ENCODE results near the gene SS18L1.

GRCh38 chr20:62200491-62201172 is 57.1 kb downstream of the SS18L1 start:
- TF ChIP-seq ZNF70 (CRISPR knock-in tag; IDR thresholded peaks at IDR 0.05) (no peak), CREB5 (CRISPR knock-in tag; IDR thresholded peaks at IDR 0.05; ENCODE audit: low read depth) (no peak), PATZ1 (CRISPR knock-in tag; IDR thresholded peaks at IDR 0.05; ENCODE audit: borderline replicate concordance) (no peak), ARNTL (CRISPR knock-in tag; IDR thresholded peaks at IDR 0.05; ENCODE audit: borderline replicate concordance, low read depth) (no peak), SNAI2 (CRISPR knock-in tag; IDR thresholded peaks at IDR 0.05) (no peak), RARB (CRISPR knock-in tag; IDR thresholded peaks at IDR 0.05) (no peak)

Data from SK-N-SH treated with all-trans-retinoic acid at 6 μM for 48 hours (cell line).